IgD-negative memory B cell (primary cell): ENCODE results near the gene COL15A1. TPM values are rescaled to one million over a fixed set of nuclear protein-coding genes. Genes with fewer than 3 reads are reported as not detected.
"Not testable (repeated sequence)": the region's sequence is repeated elsewhere in the genome, so short reads cannot be mapped to it uniquely, and the experiment has no call there.

Source experiments
- H3K27ac Mint-ChIP-seq, 3 donors: one replicate each; pipeline ENCODE4 v1.8.0; 2020 to 2022; ENCODE audit warnings: mild to moderate bottlenecking in 3 of 3, mixed read lengths in 3 of 3, moderate library complexity in 1 of 3
- H3K27me3 Mint-ChIP-seq: one replicate; pipeline ENCODE4 v1.8.0; 2021; ENCODE audit warnings: mixed read lengths
- H3K36me3 Mint-ChIP-seq: one replicate; pipeline ENCODE4 v1.8.0; 2020; ENCODE audit warnings: mild to moderate bottlenecking, mixed read lengths
- H3K4me1 Mint-ChIP-seq, 3 donors: one replicate each; pipeline ENCODE4 v1.8.0; 2020 to 2022; ENCODE audit warnings: mixed read lengths in 3 of 3, mild to moderate bottlenecking in 1 of 3
- H3K4me3 Mint-ChIP-seq, 4 donors: one replicate each; pipeline ENCODE4 v1.8.0; 2020 to 2022; ENCODE audit warnings: mild to moderate bottlenecking in 4 of 4, mixed read lengths in 4 of 4, moderate library complexity in 3 of 4
- H3K9me3 Mint-ChIP-seq, 3 donors: one replicate each; pipeline ENCODE4 v1.8.0; 2020 to 2021; ENCODE audit warnings: mixed read lengths in 3 of 3, mild to moderate bottlenecking in 1 of 3
- polyA plus RNA-seq: library from polyadenylated mRNA; unstranded; fragments of 300-500 nt; fragmentation: Illumina TruSeq; gene quantifications from one replicate; pipeline ENCODE4 v1.2.3, GENCODE V29; 2021

Gene COL15A1
- polyA plus RNA-seq, 1 donor from 2014 or later = 0.08 TPM

- Mint-ChIP-seq H3K27ac (no peak overlapping the region), H3K27me3 (no peaks in the 10 kb centered on the region), H3K4me3 (no peak overlapping the region), H3K4me1 (peaks cover 7 to 9% (median 9%) of the 10 kb centered on the region in 3 donors), H3K36me3 (peaks cover 2% of the 10 kb centered on the region), H3K9me3 (peaks cover 0 to 6% (median 0%) of the 10 kb centered on the region in 3 donors)
Measured at GRCh38 chr9:99090336-99091130, 146.8 kb downstream of the COL15A1 start.

- H3K4me1 Mint-ChIP-seq = no peaks in the 10 kb centered on the region
- H3K36me3 Mint-ChIP-seq = peaks cover 4% of the 10 kb centered on the region
- peak overlapping the region in 1 of 4 donors; percentile 78 for H3K4me3 Mint-ChIP-seq
- no peak overlapping the region for H3K27ac Mint-ChIP-seq
- H3K27me3 Mint-ChIP-seq = peaks cover 4% of the 10 kb centered on the region
- peaks cover 0 to 6% (median 0%) of the 10 kb centered on the region in 3 donors for H3K9me3 Mint-ChIP-seq
Measured at GRCh38 chr9:99092643-99093491, 149.2 kb downstream of the COL15A1 start.

GRCh38 chr9:99093492-99093791 is 149.7 kb downstream of the COL15A1 start:
- H3K4me1 Mint-ChIP-seq = no peaks in the 10 kb centered on the region
- H3K36me3 Mint-ChIP-seq = peaks cover 4% of the 10 kb centered on the region
- H3K27ac Mint-ChIP-seq = no peak overlapping the region
- H3K4me3 Mint-ChIP-seq = no peak overlapping the region
- H3K9me3 Mint-ChIP-seq = peaks cover 0 to 6% (median 0%) of the 10 kb centered on the region in 3 donors
- peaks cover 4% of the 10 kb centered on the region for H3K27me3 Mint-ChIP-seq

- Mint-ChIP-seq H3K27me3 (peaks cover 4% of the 10 kb centered on the region), H3K9me3 (peaks cover 0 to 5% (median 0%) of the 10 kb centered on the region in 3 donors), H3K36me3 (peaks cover 2% of the 10 kb centered on the region), H3K4me1 (no peaks in the 10 kb centered on the region), H3K27ac (no peak overlapping the region), H3K4me3 (no peak overlapping the region)
Measured at GRCh38 chr9:99095565-99095964, 151.9 kb downstream of the COL15A1 start.

GRCh38 chr9:99096409-99096808 is 152.7 kb downstream of the COL15A1 start:
- Mint-ChIP-seq H3K4me3 (no peak overlapping the region), H3K36me3 (peaks cover 2% of the 10 kb centered on the region), H3K9me3 (peaks cover 0 to 5% (median 0%) of the 10 kb centered on the region in 3 donors), H3K27ac (no peak overlapping the region), H3K27me3 (peaks cover 4% of the 10 kb centered on the region), H3K4me1 (no peaks in the 10 kb centered on the region)

- peaks cover 9 to 16% (median 9%) of the 10 kb centered on the region in 3 donors for H3K4me1 Mint-ChIP-seq
- H3K4me3 Mint-ChIP-seq, H3K27me3 Mint-ChIP-seq, H3K27ac Mint-ChIP-seq, H3K9me3 Mint-ChIP-seq, H3K36me3 Mint-ChIP-seq: not testable (repeated sequence)
Measured at GRCh38 chr9:99099806-99100585, 156.3 kb downstream of the COL15A1 start.

- peaks cover 0 to 5% (median 0%) of the 10 kb centered on the region in 3 donors for H3K9me3 Mint-ChIP-seq
- H3K36me3 Mint-ChIP-seq = no peaks in the 10 kb centered on the region
- H3K27me3 Mint-ChIP-seq = peaks cover 4% of the 10 kb centered on the region
- peak overlapping the region in 1 of 4 donors; percentile 70 for H3K4me3 Mint-ChIP-seq
- H3K27ac Mint-ChIP-seq = no peak overlapping the region
- H3K4me1 Mint-ChIP-seq = peaks cover 14 to 21% (median 14%) of the 10 kb centered on the region in 3 donors
Measured at GRCh38 chr9:99101271-99101670, 157.6 kb downstream of the COL15A1 start.

GRCh38 chr9:99101812-99102211 is 158.1 kb downstream of the COL15A1 start:
- peaks cover 0 to 5% (median 0%) of the 10 kb centered on the region in 3 donors for H3K9me3 Mint-ChIP-seq
- H3K4me1 Mint-ChIP-seq = peaks cover 18 to 24% (median 18%) of the 10 kb centered on the region in 3 donors
- peak overlapping the region in 1 of 4 donors; percentile 70 for H3K4me3 Mint-ChIP-seq
- no peak overlapping the region for H3K27ac Mint-ChIP-seq
- H3K27me3 Mint-ChIP-seq = no peaks in the 10 kb centered on the region
- H3K36me3 Mint-ChIP-seq = no peaks in the 10 kb centered on the region

- no peaks in the 10 kb centered on the region for H3K27me3 Mint-ChIP-seq
- peak overlapping the region in 1 of 3 donors; percentile 23 for H3K27ac Mint-ChIP-seq
- H3K4me3 Mint-ChIP-seq = peak overlapping the region; percentile 70 to 94 (median 89)
- peaks cover 0 to 5% (median 0%) of the 10 kb centered on the region in 3 donors for H3K9me3 Mint-ChIP-seq
- H3K4me1 Mint-ChIP-seq = peaks cover 30 to 37% (median 32%) of the 10 kb centered on the region in 3 donors
- H3K36me3 Mint-ChIP-seq = no peaks in the 10 kb centered on the region
Measured at GRCh38 chr9:99103054-99103895, 159.6 kb downstream of the COL15A1 start.

GRCh38 chr9:99103901-99104458 is 160.3 kb downstream of the COL15A1 start:
- H3K27ac Mint-ChIP-seq = peak overlapping the region in 2 of 3 donors; percentile 23 to 80
- H3K4me1 Mint-ChIP-seq = peaks cover 37 to 44% (median 38%) of the 10 kb centered on the region in 3 donors
- H3K4me3 Mint-ChIP-seq = peak overlapping the region; percentile 70 to 94 (median 89)
- peaks cover 0 to 4% (median 0%) of the 10 kb centered on the region in 3 donors for H3K9me3 Mint-ChIP-seq
- H3K36me3 Mint-ChIP-seq = no peaks in the 10 kb centered on the region
- no peaks in the 10 kb centered on the region for H3K27me3 Mint-ChIP-seq

- Mint-ChIP-seq H3K27me3 (no peaks in the 10 kb centered on the region), H3K36me3 (peaks cover 2% of the 10 kb centered on the region), H3K4me3 (peak within 1 kb of the TSS; percentile 85 to 94 (median 90)), H3K27ac (peak within 1 kb of the TSS; percentile 56 to 80 (median 79)), H3K4me1 (peaks cover 40 to 50% (median 43%) of the 10 kb centered on the region in 3 donors), H3K9me3 (no peaks in the 10 kb centered on the region)
Measured at GRCh38 chr9:99104459-99105151, 160.9 kb downstream of the COL15A1 start, which contains the start of gene TGFBR1. Gene TGFBR1, plus strand, starts transcription at chr9:99105113. Its CDS starts 93 bp downstream, at chr9:99105206.

GRCh38 chr9:99105152-99106043 is 161.7 kb downstream of the COL15A1 start:
- no peaks in the 10 kb centered on the region for H3K9me3 Mint-ChIP-seq
- peaks cover 44 to 56% (median 51%) of the 10 kb centered on the region in 3 donors for H3K4me1 Mint-ChIP-seq
- peak overlapping the region; percentile 56 to 79 (median 75) for H3K27ac Mint-ChIP-seq

More at GRCh38 chr9:99105152-99106043, 161.7 kb downstream of the COL15A1 start:
- peak overlapping the region; percentile 81 to 93 (median 88) for H3K4me3 Mint-ChIP-seq
- H3K27me3 Mint-ChIP-seq = no peaks in the 10 kb centered on the region
- H3K36me3 Mint-ChIP-seq = peaks cover 2% of the 10 kb centered on the region
